Stimulated activated CD8-positive, alpha-beta memory T cell treated with anti-CD3 and anti-CD28 coated beads, Interleukin-12 subunit alpha, Interleukin-12 subunit beta, amount 100 ng/mL, for 1 hour (primary cell): ENCODE data around the gene CALU.

Source experiments
- DNase-seq: peaks from one replicate; pipeline ENCODE4 v3.0.0-alpha.2; 2020; ENCODE audit warnings: low read depth

CALU gene

DNA sequence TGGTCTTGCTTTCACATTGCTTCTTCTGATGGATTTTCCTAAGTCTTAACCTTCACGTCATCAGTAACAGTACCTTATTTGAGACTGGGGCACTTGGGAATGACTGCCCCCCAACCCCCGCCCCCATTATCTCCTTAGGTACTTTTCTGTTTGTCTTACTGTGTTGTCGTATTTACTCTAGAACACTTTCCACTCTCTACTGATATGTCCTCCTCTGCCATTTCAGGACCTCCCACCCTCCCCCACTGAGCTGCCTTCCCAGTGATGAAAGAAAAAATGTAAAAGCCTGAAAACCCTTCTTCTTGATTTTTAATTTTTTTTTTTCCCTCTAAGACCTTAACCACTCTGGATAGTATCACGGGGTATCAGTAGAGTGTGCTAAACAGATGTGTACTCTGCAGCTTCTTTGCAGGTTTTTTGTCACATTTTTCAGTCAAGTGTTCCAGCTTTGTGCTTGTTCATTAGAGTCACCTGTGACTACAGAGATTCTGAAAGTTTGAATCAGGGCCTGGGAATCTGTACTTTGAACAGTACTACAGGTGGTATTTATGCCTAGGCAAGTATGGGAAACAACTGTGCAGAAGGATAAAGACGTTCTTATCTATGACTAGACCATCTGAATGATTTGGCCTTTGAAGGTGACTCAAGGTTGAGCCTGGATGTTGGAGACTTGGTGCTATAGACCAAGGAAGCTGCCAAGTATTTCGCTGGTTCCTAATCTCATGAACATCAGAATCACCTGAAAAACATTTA, 8.3 kb downstream of the CALU start:
- no peak for DNase-seq

DNA sequence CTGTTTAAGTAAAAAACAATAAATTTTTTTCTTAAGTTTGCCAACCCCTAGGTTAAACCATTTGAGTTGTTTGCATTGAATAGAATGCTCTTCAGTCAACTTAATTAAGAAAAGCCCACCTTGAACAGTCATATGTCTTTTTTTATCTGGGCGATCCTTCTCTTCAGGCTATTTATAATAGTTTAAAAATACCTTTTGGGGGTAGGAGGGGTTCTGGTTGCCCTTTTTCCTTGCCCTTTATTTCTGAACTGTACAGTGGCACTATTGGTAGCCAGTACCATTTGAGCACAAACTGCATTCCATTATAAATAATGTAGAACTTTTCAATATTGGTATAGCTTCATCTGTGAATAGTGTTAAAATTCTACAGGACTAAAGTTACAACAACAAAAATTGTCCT, 13.1 kb downstream of the CALU start:
- DNase-seq: no peak

- no peak for DNase-seq
Measured at GRCh38 chr7:128755075-128755818, 16.1 kb downstream of the CALU start.

GRCh38 chr7:128755819-128756476, 16.8 kb downstream of the CALU start:
- DNase-seq: no peak

- DNase-seq: no peak
Measured at GRCh38 chr7:128757203-128757602, 18.0 kb downstream of the CALU start.

GRCh38 chr7:128758553-128758952, 19.4 kb downstream of the CALU start:
- no peak for DNase-seq

DNA sequence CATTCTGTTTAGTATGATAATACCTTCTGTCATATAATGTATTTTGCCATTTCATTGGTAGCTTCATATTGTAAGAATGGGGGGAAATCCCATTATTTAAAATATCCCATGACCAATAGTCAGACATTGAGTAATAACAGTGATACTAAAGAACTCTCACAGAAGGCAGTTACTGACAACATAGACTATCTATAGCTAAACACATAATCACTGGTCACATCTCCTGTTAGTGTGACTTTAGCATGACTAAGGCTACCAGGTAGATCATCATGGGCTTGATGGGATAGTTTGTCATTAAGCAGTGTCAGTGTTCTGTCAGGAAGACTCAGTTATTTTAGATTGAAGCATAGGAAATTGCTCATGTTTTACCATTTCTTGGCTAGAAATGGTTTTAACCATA, 20.1 kb downstream of the CALU start:
- DNase-seq: no peak

GRCh38 chr7:128763541-128763940, 24.4 kb downstream of the CALU start:
- no peak for DNase-seq

- no peak for DNase-seq
Measured at GRCh38 chr7:128767475-128768110, 28.4 kb downstream of the CALU start.

DNA sequence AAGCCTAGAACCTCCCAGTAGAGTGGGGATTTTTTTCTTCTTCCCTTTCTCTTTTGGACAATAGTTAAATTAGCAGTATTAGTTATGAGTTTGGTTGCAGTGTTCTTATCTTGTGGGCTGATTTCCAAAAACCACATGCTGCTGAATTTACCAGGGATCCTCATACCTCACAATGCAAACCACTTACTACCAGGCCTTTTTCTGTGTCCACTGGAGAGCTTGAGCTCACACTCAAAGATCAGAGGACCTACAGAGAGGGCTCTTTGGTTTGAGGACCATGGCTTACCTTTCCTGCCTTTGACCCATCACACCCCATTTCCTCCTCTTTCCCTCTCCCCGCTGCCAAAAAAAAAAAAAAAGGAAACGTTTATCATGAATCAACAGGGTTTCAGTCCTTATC, 31.1 kb downstream of the CALU start:
- DNase-seq: no peak

- DNase-seq: no peak
Measured at GRCh38 chr7:128773604-128774003, 34.4 kb downstream of the CALU start.

GRCh38 chr7:128774029-128774689, 35.0 kb downstream of the CALU start:
- DNase-seq: no peak

- no peak for DNase-seq
Measured at GRCh38 chr7:128774921-128775320, 35.8 kb downstream of the CALU start.

DNA sequence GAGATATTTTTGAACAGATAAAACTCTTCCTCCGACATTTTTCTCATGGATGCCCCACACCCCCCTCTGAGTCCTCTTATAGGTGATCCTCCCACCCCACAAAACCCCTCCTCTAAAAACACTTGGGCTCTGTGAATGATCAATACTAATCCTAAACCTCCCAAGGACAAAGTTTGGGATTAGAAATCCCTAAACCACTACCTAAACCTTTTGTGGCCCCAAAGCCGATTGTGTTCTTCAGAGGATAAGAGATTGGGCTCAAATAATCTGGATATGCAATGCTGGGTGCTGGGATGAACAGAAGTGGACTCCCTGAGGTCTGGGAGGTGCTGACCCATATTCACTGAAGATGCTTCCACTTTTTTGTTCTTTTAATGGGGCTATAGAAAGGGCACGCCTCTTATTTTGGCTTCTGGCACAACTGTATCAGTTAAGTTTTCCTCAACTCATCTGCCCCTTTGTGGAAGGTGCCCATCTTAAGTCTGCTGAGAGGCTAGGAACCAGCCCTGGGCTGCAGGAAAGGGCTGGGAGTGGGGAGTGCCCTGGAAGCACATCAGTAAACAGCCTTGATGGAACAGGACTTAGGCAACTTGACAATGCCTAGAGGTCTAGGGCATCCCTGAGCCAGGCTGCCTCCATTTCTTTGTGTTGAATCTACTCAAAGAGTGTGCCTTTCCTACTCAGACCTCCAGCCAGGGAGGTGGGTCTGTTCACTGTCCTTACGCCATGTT, 36.8 kb downstream of the CALU start, which contains the start of gene OPN1SW:
Gene OPN1SW (minus strand): TSS at position 51 of the 731 bp plus-strand sequence. CDS start 13 bp downstream, at position 38.
- no peak for DNase-seq

DNA sequence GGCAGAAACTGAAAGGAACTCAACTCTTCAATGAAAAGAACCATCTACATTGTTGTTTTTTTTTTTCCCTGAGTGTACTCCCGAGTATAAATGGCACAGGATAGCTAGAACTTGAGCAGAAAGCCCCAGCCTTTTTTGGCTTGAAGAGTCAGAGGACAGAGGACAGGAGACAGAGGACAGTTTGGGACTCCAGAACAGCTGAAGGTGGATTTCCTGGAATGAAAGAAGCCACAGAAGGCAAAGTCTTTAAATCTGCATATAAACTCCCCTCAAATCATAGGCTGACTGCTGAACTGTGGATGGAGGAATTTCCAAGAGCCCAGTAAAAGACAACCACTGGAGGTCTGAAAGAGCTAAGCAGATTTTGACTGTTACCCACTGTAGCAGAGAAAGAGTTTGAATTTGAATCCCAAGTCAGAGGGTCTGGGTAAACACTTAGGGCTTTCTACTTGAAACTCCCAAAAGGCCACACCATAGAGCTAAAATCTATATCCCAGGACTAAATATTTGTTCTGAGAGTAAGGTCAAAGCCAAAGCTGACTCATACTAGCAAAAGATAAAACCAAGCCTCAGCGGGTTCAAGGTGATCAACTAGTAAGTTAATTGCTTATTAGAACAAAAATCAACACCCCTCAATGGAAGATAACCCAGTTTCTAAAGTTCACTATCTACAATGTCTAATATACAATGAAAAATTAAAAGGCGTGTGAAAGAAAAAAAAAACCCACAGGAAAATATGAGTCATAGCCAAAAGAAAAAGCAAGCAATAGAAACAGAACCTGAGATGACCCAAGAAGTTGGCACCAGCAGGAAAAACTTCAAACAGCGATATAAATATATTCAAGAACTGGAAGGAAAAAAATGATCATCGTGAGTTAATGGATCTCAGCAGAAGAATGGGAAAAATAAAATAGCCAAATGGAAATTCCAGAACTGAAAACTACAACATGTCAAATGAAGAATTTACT, 38.3 kb downstream of the CALU start:
- no peak for DNase-seq

- no peak for DNase-seq
Measured at GRCh38 chr7:128778946-128779345, 39.8 kb downstream of the CALU start.

DNA sequence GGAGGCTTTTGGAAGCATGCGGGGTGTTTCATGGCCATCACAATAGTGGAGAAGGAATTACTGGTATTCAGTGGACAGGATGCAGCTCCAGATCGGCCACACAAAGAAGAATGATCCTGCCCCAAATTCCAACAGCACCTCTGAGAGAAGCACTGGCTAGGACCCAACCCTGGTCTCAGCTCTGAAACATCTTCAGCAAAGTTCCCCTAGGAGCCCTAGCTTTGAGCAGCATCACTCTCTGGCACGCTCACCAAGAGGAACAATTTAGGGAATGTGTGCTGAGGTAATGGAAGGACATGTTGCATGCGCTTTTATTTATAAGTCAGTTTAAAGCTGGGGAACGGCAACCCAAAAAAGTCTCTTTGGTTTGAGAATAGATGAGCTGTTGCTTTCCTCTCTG, 42.0 kb downstream of the CALU start:
- no peak for DNase-seq

- no peak for DNase-seq
Measured at GRCh38 chr7:128781851-128782250, 42.7 kb downstream of the CALU start.

GRCh38 chr7:128783143-128783861, 44.1 kb downstream of the CALU start:
- no peak for DNase-seq
